Globus pallidus (tissue), 1 donor: ENCODE data around the gene CLDN14.
A peak's percentile ranks its signal among the peaks of the same experiment; 100 is the strongest.

ENCODE experiments used
- DNase-seq: peaks from one replicate; pipeline ENCODE4 v3.0.0-alpha.2; 2015; ENCODE audit warnings: low spot score

CLDN14 gene

DNA sequence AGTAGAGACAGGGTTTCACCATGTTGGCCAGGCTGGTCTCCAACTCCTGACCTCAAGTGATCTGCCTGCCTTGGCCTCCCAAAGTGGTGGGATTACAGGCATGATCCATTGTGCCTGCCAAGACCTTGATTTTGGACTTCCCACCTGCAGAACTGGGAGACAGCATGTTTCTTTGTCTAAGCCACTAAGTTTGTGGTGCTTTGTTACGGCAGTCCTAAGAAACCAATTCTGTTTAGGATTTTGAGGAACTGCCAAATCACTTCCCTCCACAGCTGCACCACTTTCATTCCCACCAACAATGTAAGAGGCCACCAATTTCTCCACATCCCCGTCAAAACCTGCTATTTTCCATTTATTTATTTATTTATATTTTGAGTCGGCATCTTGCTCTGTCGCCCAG, 48.7 kb downstream of the CLDN14 start:
- DNase-seq, result no peak

DNA sequence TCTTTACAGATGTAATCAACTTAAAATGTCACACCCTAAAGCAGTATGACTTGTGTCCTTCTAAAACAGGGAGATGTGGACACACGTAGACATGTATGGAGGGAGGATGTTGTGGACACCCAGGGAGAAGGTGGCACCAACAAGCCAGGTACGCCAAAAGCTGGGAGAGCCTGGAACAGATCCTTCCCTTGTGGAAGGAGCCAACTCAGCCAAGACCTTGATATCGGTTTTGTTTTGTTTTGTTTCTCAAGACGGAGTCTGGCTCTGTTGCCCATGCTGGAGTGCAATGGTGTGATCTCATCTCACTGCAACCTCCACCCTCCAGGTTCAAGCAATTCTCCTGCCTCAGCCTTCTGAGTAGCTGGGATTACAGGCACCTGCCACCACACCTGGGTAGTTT, 49.1 kb downstream of the CLDN14 start:
- DNase-seq, result no peak

DNA sequence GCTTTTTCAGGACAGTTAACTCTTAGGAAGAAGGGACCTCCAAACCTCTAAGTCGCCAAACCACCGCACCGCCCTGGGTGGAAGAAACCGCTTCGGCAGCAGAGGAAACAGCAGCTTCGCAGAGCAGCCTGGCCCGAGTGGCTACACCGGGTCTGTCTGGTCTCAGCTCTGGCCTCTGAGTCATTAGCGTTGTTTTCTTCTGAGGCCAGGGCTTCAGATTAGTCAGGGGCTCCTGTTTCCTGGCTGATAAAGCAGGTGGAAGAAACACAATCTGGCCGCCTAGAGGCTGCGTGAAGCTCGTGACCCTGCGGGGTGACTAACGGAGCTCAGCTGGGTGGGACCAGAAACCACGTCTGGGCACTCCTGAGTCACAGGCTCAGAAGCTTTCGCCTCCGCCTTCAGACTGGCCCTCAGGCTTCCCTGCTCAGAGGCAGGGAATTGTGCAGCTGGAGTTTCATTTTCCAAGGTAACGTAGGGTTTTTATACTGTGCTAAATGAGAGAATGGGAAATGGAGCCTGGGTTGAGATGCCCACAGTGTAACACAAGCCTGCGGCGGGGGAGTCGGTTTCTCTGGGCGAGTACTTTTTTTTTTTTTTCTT, 49.9 kb downstream of the CLDN14 start:
- no peak for DNase-seq

- DNase-seq, result no peak
Observed at GRCh38 chr21:36428761-36429432, 51.0 kb downstream of the CLDN14 start.

DNA sequence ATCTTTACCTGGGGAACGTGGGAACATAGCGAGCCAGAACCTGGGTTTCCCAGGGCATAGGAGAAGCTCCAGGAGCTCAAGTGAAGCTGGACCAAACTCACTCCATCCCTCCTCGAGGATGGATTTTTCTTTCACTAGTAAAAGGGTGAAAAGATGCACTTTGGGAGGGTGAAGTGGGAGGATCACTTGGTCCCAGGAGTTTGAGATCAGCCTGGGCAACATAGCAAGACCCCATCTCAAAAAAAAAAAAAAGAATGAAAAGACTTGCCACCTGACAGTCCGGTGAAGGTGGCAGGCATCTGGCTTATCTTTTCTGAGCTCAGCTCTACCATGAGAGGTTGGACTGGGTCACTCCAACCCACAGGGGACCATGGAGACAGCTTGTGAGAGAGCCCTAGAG, 52.4 kb downstream of the CLDN14 start:
- DNase-seq, result no peak

DNA sequence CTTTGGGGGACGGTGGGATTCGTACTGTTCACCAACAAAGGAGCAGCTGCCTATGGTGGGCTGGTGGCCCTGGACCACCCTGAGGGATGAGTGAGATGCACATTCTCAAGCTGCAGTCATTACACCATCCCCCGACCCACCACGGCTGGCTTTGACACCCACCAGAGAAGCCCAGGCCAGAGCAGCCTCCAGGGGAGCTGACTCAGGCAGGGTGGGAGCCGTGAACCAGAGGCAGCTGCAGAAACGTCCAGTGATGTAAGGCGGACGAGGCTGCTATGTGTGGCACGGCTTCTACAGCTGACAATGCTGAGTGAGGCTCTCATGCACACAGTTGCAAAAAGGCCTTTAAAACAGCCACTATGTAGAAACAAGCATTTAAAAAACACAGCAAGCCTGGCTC, 54.6 kb downstream of the CLDN14 start:
- DNase-seq, result no peak

GRCh38 chr21:36424592-36424991, 55.3 kb downstream of the CLDN14 start:
- no peak for DNase-seq

GRCh38 chr21:36423771-36424433, 56.0 kb downstream of the CLDN14 start:
- no peak for DNase-seq

DNA sequence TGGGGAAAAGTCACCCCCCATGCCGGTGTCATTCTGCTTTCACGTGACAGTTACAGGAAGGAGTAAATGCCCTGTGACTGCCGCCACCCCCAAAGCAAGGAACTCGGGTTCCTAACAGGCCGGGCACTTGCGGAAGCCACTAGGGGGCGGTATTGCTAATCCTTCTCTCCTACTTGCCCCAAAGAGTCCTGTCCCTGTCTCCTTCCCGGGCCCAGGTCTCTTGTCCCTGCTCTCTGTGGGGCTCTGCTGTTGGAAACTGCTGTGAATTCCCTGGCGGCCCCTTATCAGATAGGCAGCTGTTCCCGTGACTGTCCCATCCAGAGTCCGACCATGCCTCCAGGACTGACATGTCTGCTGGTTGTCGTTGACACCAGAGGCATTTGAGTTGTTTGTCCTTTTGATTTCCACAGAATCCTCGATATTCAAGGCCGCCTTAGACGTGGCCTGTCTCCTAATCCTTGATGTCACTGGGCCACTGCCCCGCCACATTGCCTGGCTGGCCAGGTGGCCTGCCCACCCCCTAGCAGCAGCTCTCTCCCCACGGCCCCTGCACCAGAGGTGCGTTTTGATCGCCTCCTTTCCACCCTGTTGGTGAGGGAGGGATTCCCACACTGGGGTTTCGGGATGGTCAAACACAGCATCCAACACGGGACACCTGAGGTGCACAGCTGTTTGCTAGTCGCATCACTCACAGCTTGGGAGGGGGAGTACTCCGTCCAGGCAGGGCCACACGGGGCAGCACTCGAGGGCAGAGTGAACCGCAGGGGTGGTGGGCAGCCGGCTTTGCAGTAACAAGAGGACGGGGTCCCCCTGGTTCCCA, 57.4 kb downstream of the CLDN14 start:
- DNase-seq, result no peak

GRCh38 chr21:36420571-36421339, 59.2 kb downstream of the CLDN14 start:
- no peak for DNase-seq

- DNase-seq, result peak; percentile 68
Observed at GRCh38 chr21:36419996-36420395, 59.9 kb downstream of the CLDN14 start.

DNA sequence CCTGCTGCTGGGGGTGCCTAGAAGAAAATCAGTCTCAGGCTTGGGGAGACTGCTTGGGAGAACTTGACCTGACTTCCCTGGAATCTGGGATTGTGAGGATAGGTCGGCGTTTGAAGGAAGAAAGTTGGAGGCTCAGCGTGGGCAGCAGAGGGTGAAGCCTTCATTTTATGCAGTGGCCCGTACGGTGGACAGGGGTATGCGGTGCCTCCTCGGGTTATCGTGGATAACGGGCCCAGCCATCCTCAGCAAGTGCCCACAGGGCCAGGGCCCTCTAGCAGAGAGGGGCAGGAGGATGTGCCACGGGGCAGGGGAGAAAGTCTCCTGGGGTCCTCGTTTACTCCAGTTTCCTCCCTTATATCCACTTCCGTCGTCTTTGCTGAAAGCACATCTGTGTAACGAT, 60.7 kb downstream of the CLDN14 start:
- DNase-seq, result no peak

GRCh38 chr21:36415375-36415774, 64.5 kb downstream of the CLDN14 start:
- no peak for DNase-seq

DNA sequence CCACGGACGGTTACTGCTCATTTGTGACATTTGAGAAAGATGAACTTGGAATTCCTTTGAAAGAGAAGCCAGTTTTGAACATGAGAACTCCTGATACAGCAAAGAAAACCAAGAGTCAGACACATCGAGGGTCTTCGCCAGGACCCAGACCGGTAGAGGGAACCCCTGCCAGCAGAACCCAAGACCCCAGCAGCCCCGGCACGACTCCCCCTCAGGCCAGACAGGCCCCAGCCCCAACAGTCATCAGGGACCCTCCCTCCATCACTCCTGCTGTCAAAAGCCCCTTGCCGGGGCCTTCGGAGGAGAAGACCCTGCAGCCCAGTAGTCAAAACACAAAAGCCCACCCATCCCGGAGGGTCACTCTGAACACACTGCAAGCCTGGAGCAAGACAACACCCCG, 67.0 kb downstream of the CLDN14 start:
- no peak for DNase-seq

DNA sequence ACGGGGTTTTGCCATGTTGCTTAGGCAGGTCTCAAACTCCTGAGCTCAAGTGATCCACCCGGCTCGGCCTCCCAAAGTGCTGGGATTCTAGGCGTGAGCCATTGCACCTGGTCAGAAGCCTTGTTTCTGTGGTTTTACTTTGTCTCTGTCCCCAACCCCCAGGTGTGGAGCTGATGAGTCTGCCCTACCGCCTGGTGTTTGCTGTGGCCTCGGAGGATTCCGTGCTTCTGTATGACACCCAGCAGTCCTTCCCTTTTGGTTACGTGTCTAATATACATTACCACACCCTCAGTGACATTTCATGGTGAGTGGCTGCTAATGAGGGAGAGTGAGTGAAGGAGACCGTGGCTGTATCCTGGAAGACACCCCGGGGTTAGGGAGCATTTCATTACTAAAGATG, 68.6 kb downstream of the CLDN14 start:
- DNase-seq, result no peak
